ENCODE measurements around the gene DET1.

DET1 gene

DNA sequence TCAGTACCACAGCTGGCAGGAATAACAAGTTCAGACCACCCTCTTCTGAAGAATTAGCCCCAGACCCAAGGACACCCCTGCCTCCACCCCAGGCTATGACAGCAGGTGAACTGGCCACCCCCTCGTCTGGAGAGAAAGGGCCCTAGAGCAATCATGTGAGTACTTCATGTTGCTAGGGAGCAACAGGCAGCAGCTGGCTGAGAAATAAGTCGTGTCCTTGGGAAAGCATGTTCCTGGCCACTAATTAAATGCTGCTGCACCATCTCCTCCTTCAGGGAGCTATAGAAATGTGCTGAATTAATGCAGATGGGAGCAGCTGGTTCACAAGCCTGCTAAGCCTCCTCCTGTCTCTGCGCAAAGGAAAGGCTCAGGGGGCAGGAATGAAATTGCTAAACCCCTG lies 47.5 kb downstream of the DET1 start:
- no peak for TF ChIP-seq CTCF (IDR thresholded peaks at IDR 0.05; ENCODE audit: low read depth, low read length)
- in situ Hi-C loops (cut with HindIII; ENCODE audit: low sequenced_read_pairs), result no loop called here
- H3K4me3 ChIP-seq (ENCODE audit: low read depth, low read length), result no peak overlapping the region
- DNase-seq (ENCODE audit: low read depth, low spot score), result no peak

DNA sequence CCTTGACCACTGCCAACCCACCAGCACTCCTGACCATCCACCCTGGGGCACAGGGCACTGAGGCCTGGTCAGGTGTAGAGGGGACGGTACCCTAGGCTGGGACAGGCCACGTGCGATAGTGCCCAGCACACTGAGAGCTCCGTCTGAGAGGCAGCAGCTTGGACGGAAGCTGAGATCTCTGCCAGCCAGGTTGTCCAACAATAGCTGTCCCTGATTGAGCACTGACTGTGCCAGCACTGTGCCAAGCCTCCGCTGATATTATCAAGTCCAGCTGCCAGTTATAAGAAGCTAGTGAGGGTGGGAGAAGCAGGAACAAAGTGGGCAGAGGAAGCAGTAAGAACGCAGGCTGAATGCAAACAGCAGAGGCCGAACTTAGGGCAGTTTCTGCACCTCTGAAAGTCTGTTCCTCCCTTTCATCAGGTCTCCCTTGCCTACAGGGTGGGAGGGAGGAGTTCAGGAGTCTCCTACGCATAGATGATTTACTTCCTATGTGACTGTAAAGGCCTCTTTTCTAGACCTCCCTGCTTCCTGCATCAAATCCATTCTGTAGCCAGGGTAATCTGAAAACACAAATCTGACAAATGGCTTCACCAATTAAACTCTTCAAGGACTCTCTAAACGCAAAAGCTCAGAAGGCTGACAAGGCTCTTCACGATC lies 49.2 kb downstream of the DET1 start:
- in situ Hi-C loops (cut with HindIII; ENCODE audit: low sequenced_read_pairs), result no loop called here
- DNase-seq (ENCODE audit: low read depth, low spot score), result no peak
- no peak for TF ChIP-seq CTCF (IDR thresholded peaks at IDR 0.05; ENCODE audit: low read depth, low read length)
- H3K4me3 ChIP-seq (ENCODE audit: low read depth, low read length), result no peak overlapping the region

DNA sequence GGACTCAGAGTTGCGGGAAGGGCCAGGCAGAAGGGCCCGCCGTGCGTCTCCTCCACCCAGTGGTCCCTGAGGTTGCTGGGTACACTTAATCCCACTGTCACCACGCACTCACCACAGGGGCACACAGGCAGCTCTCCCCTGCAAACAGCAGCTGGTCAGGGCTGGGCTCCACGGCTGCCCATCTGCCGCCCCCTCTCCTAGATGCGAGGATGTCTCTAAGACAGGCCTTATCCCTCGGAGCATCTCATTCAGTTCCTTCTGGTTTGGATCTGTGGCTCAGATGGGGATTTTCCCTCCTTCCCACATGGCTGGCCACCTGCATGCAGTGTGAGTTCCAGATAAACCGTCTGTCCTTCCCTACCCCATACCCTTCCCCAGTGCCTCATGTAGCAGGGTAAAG lies 52.6 kb downstream of the DET1 start:
- H3K4me3 ChIP-seq (ENCODE audit: low read depth, low read length), result no peak overlapping the region
- no peak for DNase-seq (ENCODE audit: low read depth, low spot score)
- no peak for TF ChIP-seq CTCF (IDR thresholded peaks at IDR 0.05; ENCODE audit: low read depth, low read length)
- in situ Hi-C loops (cut with HindIII; ENCODE audit: low sequenced_read_pairs), result no loop called here

GRCh38 chr15:88491158-88491557 lies 55.3 kb downstream of the DET1 start:
- no peak for TF ChIP-seq CTCF (IDR thresholded peaks at IDR 0.05; ENCODE audit: low read depth, low read length)
- DNase-seq (ENCODE audit: low read depth, low spot score), result no peak
- H3K4me3 ChIP-seq (ENCODE audit: low read depth, low read length), result no peak overlapping the region
- in situ Hi-C loops (cut with HindIII; ENCODE audit: low sequenced_read_pairs), result no loop called here

DNA sequence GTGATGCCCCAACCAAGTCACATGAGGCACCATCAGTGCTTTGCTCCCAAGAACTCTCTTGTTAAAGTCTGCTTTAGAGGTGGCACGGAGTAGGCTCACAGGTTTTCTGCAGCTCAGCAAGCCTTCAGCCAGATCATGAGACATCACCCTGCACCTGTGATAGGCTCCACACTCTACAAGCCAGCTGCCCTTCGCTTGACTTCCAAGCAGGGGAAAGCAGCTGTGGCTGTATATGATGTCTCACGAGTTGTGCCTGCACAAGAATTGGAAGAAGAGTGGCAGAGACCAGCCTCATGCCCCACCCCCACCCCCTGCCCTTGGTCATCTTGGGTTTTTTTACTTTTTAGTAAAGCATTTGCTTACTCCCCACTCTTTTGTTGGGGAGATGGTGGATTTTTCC lies 56.4 kb downstream of the DET1 start:
- H3K4me3 ChIP-seq (ENCODE audit: low read depth, low read length), result no peak overlapping the region
- TF ChIP-seq CTCF (IDR thresholded peaks at IDR 0.05; ENCODE audit: low read depth, low read length), result no peak

GRCh38 chr15:88489321-88489720 lies 57.2 kb downstream of the DET1 start:
- no peak for TF ChIP-seq CTCF (IDR thresholded peaks at IDR 0.05; ENCODE audit: low read depth, low read length)
- H3K4me3 ChIP-seq (ENCODE audit: low read depth, low read length), result no peak overlapping the region
- DNase-seq (ENCODE audit: low read depth, low spot score), result no peak
- in situ Hi-C loops (cut with HindIII; ENCODE audit: low sequenced_read_pairs), result no loop called here

More for the DNA sequence above, 56.4 kb downstream of the DET1 start:
- in situ Hi-C loops (cut with HindIII; ENCODE audit: low sequenced_read_pairs), result no loop called here
- DNase-seq (ENCODE audit: low read depth, low spot score), result no peak

Measured in astrocyte of the spinal cord (primary cell).